SK-N-SH (cell line): ENCODE measurements around the gene DAB2IP. TPM values are rescaled to one million over a fixed set of nuclear protein-coding genes. Genes with fewer than 3 reads are reported as not detected.

Source experiments
- CTCF ChIA-PET: fragments of 300-600, 350-600 bp; formaldehyde crosslinking; extraction: SDS; loops from one replicate; lab custom pipeline; 2021; lab: Yijun Ruan, JAX
- POLR2A ChIA-PET: fragments of 350-600 bp; sonication (Branson Sonifier 250); formaldehyde crosslinking; extraction: SDS; loops from one replicate; lab custom pipeline; 2020; ENCODE audit warnings: antibody characterized with exemption, inconsistent platforms; lab: Yijun Ruan, JAX
- DNase-seq: peaks from one replicate; pipeline ENCODE4 v3.0.0; 2012
- H2AFZ ChIP-seq: fragments of 200-600 bp; sonication (generic); 2 replicates; pipeline ENCODE4 v1.8.1; 2016; ENCODE audit warnings: antibody characterized with exemption, mild to moderate bottlenecking, low read depth
- H3F3A ChIP-seq: fragments of 200-600 bp; sonication (generic); replicated peaks from 2 replicates; pipeline ENCODE3; 2016; ENCODE audit warnings: antibody characterized with exemption, mild to moderate bottlenecking; ENCODE audit not compliant: insufficient read depth
- H3K27ac ChIP-seq, 2 experiments: fragments of 200-500 bp in 1 of 2; fragments of 200-600 bp in 1 of 2; sonication (Bioruptor generic) in 1 of 2; sonication (generic), shearing (Covaris generic) in 1 of 2; 2 replicates each; pipeline versions ENCODE4 v1.5.1 to v1.6.1; 2014 to 2016; ENCODE audit warnings: low read depth in 2 of 2, inconsistent platforms in 1 of 2, low read length in 1 of 2, mild to moderate bottlenecking in 1 of 2, mixed read lengths in 1 of 2
- H3K27me3 ChIP-seq: fragments of 200-600 bp; sonication (generic), shearing (Covaris generic); 2 replicates; pipeline ENCODE4 v1.6.1; 2016; ENCODE audit warnings: mixed run types; ENCODE audit not compliant: insufficient read depth
- H3K36me3 ChIP-seq, 2 experiments: fragments of 200-500 bp in 1 of 2; fragments of 200-600 bp in 1 of 2; sonication (Bioruptor generic) in 1 of 2; sonication (generic) in 1 of 2; replicated peaks in 1 of 2; 2 replicates each; pipeline versions ENCODE3 to v1.5.1; 2014 to 2016; ENCODE audit warnings: low read length in 1 of 2, mild to moderate bottlenecking in 1 of 2; ENCODE audit not compliant: insufficient read depth in 2 of 2, control insufficient read depth in 1 of 2
- H3K4me1 ChIP-seq, 2 experiments: fragments of 200-500 bp in 1 of 2; fragments of 200-600 bp in 1 of 2; sonication (Bioruptor generic) in 1 of 2; sonication (generic), shearing (Covaris generic) in 1 of 2; 2 replicates each; pipeline versions ENCODE4 v1.5.1 to v1.6.1; 2014 to 2016; ENCODE audit warnings: low read depth in 1 of 2, low read length in 1 of 2, mixed run types in 1 of 2; ENCODE audit not compliant: insufficient read depth in 2 of 2, control insufficient read depth in 1 of 2
- H3K4me2 ChIP-seq: fragments of 200-600 bp; sonication (generic), shearing (Covaris generic); 2 replicates; pipeline ENCODE4 v1.6.1; 2017; ENCODE audit warnings: mixed run types
- H3K4me3 ChIP-seq, 2 experiments: fragments of 200-500 bp in 1 of 2; fragments of 200-600 bp in 1 of 2; sonication (Bioruptor generic) in 1 of 2; sonication (generic), shearing (Covaris generic) in 1 of 2; 2 replicates each; pipeline versions ENCODE4 v1.5.1 to v1.8.1; 2014 to 2016; ENCODE audit warnings: low read depth in 2 of 2, inconsistent platforms in 1 of 2, low read length in 1 of 2, mild to moderate bottlenecking in 1 of 2, mixed read lengths in 1 of 2, moderate library complexity in 1 of 2
- H3K79me2 ChIP-seq: fragments of 200-600 bp; sonication (generic); 2 replicates; pipeline ENCODE4 v1.8.1; 2017; ENCODE audit warnings: mild to moderate bottlenecking; ENCODE audit not compliant: insufficient read depth
- H3K9ac ChIP-seq: fragments of 200-600 bp; sonication (generic); 2 replicates; pipeline ENCODE4 v1.6.1; 2017; ENCODE audit warnings: mixed run types
- H3K9me2 ChIP-seq: fragments of 200-600 bp; sonication (generic); 2 replicates; pipeline ENCODE4 v1.6.1; 2017; ENCODE audit warnings: mixed run types
- H3K9me3 ChIP-seq: fragments of 200-600 bp; sonication (generic); 2 replicates; pipeline ENCODE4 v1.6.1; 2017; ENCODE audit warnings: mixed run types, mild to moderate bottlenecking, moderate library complexity
- H4K20me1 ChIP-seq: fragments of 200-600 bp; sonication (generic); 2 replicates; pipeline ENCODE4 v1.6.1; 2017; ENCODE audit warnings: mild to moderate bottlenecking, mixed run types; ENCODE audit not compliant: insufficient read depth
- CHD2 ChIP-seq: fragments of 150-350 bp; IDR thresholded peaks from 2 replicates; pipeline ENCODE4 v1.6.1; 2018; ENCODE audit warnings: low read length; ENCODE audit not compliant: partially characterized antibody
- EZH2phosphoT487 ChIP-seq: fragments of 200-600 bp; sonication (generic); IDR thresholded peaks from 2 replicates; pipeline ENCODE4 v1.6.1; 2017; ENCODE audit warnings: low read depth, mixed run types, mild to moderate bottlenecking, antibody characterized with exemption, moderate library complexity, borderline replicate concordance
- FOSL2 ChIP-seq: IDR thresholded peaks from 2 replicates; pipeline ENCODE4 v1.4.0; 2012; ENCODE audit warnings: low read depth, mild to moderate bottlenecking, moderate library complexity, borderline replicate concordance
- FOXM1 ChIP-seq: IDR thresholded peaks from 2 replicates; pipeline ENCODE4 v1.4.0; 2012; ENCODE audit warnings: low read depth, mild to moderate bottlenecking
- GABPA ChIP-seq: IDR thresholded peaks from 2 replicates; pipeline ENCODE4 v1.4.0; 2012; ENCODE audit warnings: low read depth, mild to moderate bottlenecking
- MEF2A ChIP-seq: IDR thresholded peaks from 2 replicates; pipeline ENCODE4 v1.4.0; 2012; ENCODE audit warnings: low read depth, borderline replicate concordance
- NFIC ChIP-seq: IDR thresholded peaks from 2 replicates; pipeline ENCODE4 v1.4.0; 2012; ENCODE audit warnings: borderline replicate concordance
- SIN3A ChIP-seq: IDR thresholded peaks from 2 replicates; pipeline ENCODE4 v1.6.1; 2012; ENCODE audit warnings: low read depth, mild to moderate bottlenecking, low read length, moderate library complexity, borderline replicate concordance
- SMC3 ChIP-seq: IDR thresholded peaks from 2 replicates; pipeline ENCODE4 v1.6.1; 2012; ENCODE audit warnings: low read depth, low read length, improper control_type of control experiment
- TAF1 ChIP-seq: IDR thresholded peaks from 2 replicates; pipeline ENCODE4 v1.6.1; 2012; ENCODE audit warnings: low read depth, mild to moderate bottlenecking, low read length, moderate library complexity, borderline replicate concordance
- USF1 ChIP-seq: IDR thresholded peaks from 2 replicates; pipeline ENCODE4 v1.4.0; 2012; ENCODE audit warnings: low read depth, borderline replicate concordance
- WGBS: methylation state at CpG from one replicate; pipeline ENCODE4 v1.1.6; 2017; ENCODE audit warnings: low lambda C conversion rate; 5-methylcytosine and 5-hydroxymethylcytosine counted together
- polyA plus RNA-seq, 3 experiments: library from polyadenylated mRNA; depleted of rRNA; stranded (reverse); fragments of >200 nt; gene quantifications; 2 replicates each; pipeline ENCODE4 v1.2.3, GENCODE V29; 2012
- TF ChIP-seq, protein P1 (sequence below): IDR thresholded peaks from 2 replicates; pipeline ENCODE4 v1.4.0; 2012; ENCODE audit warnings: low read depth
- TF ChIP-seq, protein P2 (sequence below): IDR thresholded peaks from 2 replicates; pipeline ENCODE4 v1.6.1; 2012; ENCODE audit warnings: mild to moderate bottlenecking, low read depth, low read length, moderate library complexity

Gene DAB2IP
- polyA plus RNA-seq, 1 of the 3 experiments (the other 2 are of a cell fraction), result 21.4 TPM

GRCh38 chr9:121827251-121827967 lies 176.0 kb downstream of the DAB2IP start:
- Histone ChIP-seq H4K20me1 (no peaks in the 10 kb centered on the region), H3K4me2 (no peak overlapping the region), H3K27ac (no peak overlapping the region), H3K4me3 (no peak overlapping the region), H3K9me2 (no peaks in the 10 kb centered on the region), H2AFZ (no peak overlapping the region), H3K27me3 (no peaks in the 10 kb centered on the region), H3K9ac (no peak overlapping the region), H3K36me3 (no peaks in the 10 kb centered on the region), H3K9me3 (no peaks in the 10 kb centered on the region), H3F3A (no peaks in the 10 kb centered on the region), H3K79me2 (no peaks in the 10 kb centered on the region), H3K4me1 (peaks cover 0 to 7% of the 10 kb centered on the region in 2 experiments; a peak in 1 of 4 replicates)
- CTCF ChIA-PET, result no interaction called here
- WGBS, result 92% methylated on average over 15 of the region's 17 CpGs
- POLR2A ChIA-PET, result no interaction called here
- no peak for DNase-seq
- no peak for TF ChIP-seq SMC3
- TF ChIP-seq FOSL2, result no peak
- TF ChIP-seq FOXM1, result no peak
- TF ChIP-seq SIN3A, result no peak
- TF ChIP-seq USF1, result no peak
- no peak for TF ChIP-seq MEF2A

GRCh38 chr9:121830441-121831140 lies 179.2 kb downstream of the DAB2IP start:
- Histone ChIP-seq H3K9me2 (no peaks in the 10 kb centered on the region), H3F3A (no peaks in the 10 kb centered on the region), H3K9me3 (no peaks in the 10 kb centered on the region), H3K27ac (no peak overlapping the region), H3K36me3 (no peaks in the 10 kb centered on the region), H3K4me3 (no peak overlapping the region), H2AFZ (no peak overlapping the region), H3K4me2 (no peak overlapping the region), H3K79me2 (no peaks in the 10 kb centered on the region), H3K27me3 (no peaks in the 10 kb centered on the region), H3K9ac (no peak overlapping the region), H3K4me1 (no peaks in the 10 kb centered on the region)
- 85% methylated on average over 3 of the region's 3 CpGs for WGBS
- DNase-seq, result no peak
- POLR2A ChIA-PET, result no interaction called here
- CTCF ChIA-PET, result interaction anchor here (0.8 kb wide), 1 partner anchor 14 kb away, joined by 3 read pairs; no protein-coding TSS in a partner anchor
- TF ChIP-seq EZH2phosphoT487, result no peak
- TF ChIP-seq GABPA, result no peak
- TF ChIP-seq TAF1, result no peak
- TF ChIP-seq, protein P1, sequence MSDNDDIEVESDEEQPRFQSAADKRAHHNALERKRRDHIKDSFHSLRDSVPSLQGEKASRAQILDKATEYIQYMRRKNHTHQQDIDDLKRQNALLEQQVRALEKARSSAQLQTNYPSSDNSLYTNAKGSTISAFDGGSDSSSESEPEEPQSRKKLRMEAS, result no peak
- TF ChIP-seq NFIC, result no peak
- TF ChIP-seq CHD2, result no peak
- TF ChIP-seq, protein P2, sequence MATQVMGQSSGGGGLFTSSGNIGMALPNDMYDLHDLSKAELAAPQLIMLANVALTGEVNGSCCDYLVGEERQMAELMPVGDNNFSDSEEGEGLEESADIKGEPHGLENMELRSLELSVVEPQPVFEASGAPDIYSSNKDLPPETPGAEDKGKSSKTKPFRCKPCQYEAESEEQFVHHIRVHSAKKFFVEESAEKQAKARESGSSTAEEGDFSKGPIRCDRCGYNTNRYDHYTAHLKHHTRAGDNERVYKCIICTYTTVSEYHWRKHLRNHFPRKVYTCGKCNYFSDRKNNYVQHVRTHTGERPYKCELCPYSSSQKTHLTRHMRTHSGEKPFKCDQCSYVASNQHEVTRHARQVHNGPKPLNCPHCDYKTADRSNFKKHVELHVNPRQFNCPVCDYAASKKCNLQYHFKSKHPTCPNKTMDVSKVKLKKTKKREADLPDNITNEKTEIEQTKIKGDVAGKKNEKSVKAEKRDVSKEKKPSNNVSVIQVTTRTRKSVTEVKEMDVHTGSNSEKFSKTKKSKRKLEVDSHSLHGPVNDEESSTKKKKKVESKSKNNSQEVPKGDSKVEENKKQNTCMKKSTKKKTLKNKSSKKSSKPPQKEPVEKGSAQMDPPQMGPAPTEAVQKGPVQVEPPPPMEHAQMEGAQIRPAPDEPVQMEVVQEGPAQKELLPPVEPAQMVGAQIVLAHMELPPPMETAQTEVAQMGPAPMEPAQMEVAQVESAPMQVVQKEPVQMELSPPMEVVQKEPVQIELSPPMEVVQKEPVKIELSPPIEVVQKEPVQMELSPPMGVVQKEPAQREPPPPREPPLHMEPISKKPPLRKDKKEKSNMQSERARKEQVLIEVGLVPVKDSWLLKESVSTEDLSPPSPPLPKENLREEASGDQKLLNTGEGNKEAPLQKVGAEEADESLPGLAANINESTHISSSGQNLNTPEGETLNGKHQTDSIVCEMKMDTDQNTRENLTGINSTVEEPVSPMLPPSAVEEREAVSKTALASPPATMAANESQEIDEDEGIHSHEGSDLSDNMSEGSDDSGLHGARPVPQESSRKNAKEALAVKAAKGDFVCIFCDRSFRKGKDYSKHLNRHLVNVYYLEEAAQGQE, result no peak
- TF ChIP-seq, all 33 proteins: peak for 0
- no peaks in the 10 kb centered on the region for H4K20me1 ChIP-seq
